Loucy (cell line): Measurements from ENCODE around the gene OTUD4.

Experiments
- H2AFZ ChIP-seq: fragments of 200-600 bp; sonication (generic); 2 replicates; pipeline ENCODE4 v1.6.0; 2016; ENCODE audit warnings: antibody characterized with exemption, mild to moderate bottlenecking, low read length, moderate library complexity
- H3F3A ChIP-seq: fragments of 200-600 bp; 2 replicates; pipeline ENCODE4 v1.6.0; 2016; ENCODE audit warnings: antibody characterized with exemption, low read depth, mild to moderate bottlenecking
- H3K27me3 ChIP-seq: fragments of 200-600 bp; sonication (generic); 2 replicates; pipeline ENCODE4 v1.6.1; 2014; ENCODE audit warnings: low read length, mild to moderate bottlenecking; ENCODE audit not compliant: insufficient read depth, poor library complexity, severe bottlenecking
- H3K36me3 ChIP-seq: fragments of 200-600 bp; sonication (generic); 2 replicates; pipeline ENCODE4 v1.6.1; 2016; ENCODE audit warnings: low read length; ENCODE audit not compliant: insufficient read depth
- H3K4me1 ChIP-seq: fragments of 200-600 bp; sonication (generic); 2 replicates; pipeline ENCODE4 v1.5.1; 2014; ENCODE audit warnings: low read length, mild to moderate bottlenecking; ENCODE audit not compliant: insufficient read depth, poor library complexity, severe bottlenecking
- H3K4me2 ChIP-seq: fragments of 200-600 bp; sonication (generic); 2 replicates; pipeline ENCODE4 v1.6.0; 2014; ENCODE audit warnings: antibody characterized with exemption, low read length, low read depth, mild to moderate bottlenecking; ENCODE audit not compliant: poor library complexity, severe bottlenecking
- H3K4me3 ChIP-seq: fragments of 200-600 bp; sonication (generic); 2 replicates; pipeline ENCODE4 v1.5.1; 2014; ENCODE audit warnings: low read length, mild to moderate bottlenecking, mixed read lengths; ENCODE audit not compliant: poor library complexity, severe bottlenecking
- H3K79me2 ChIP-seq: fragments of 200-600 bp; sonication (generic); 2 replicates; pipeline ENCODE4 v1.6.1; 2014; ENCODE audit warnings: low read length; ENCODE audit not compliant: insufficient read depth
- H3K9ac ChIP-seq: fragments of 200-600 bp; sonication (generic); 2 replicates; pipeline ENCODE4 v1.6.0; 2014; ENCODE audit warnings: mild to moderate bottlenecking, low read depth, low read length, moderate library complexity; ENCODE audit not compliant: poor library complexity, severe bottlenecking
- H3K9me2 ChIP-seq: fragments of 200-600 bp; sonication (generic); replicated peaks from 2 replicates; pipeline ENCODE4 v1.6.1; 2016; ENCODE audit warnings: low read depth, low read length, mixed read lengths
- H3K9me3 ChIP-seq: fragments of 200-600 bp; sonication (generic); 2 replicates; pipeline ENCODE4 v1.6.1; 2014; ENCODE audit warnings: mild to moderate bottlenecking, antibody characterized with exemption, low read length, low read depth; ENCODE audit not compliant: insufficient read depth
- H4K20me1 ChIP-seq: fragments of 200-600 bp; sonication (generic); 2 replicates; pipeline ENCODE4 v1.6.0; 2014; ENCODE audit warnings: antibody characterized with exemption, low read length, mild to moderate bottlenecking; ENCODE audit not compliant: insufficient read depth, poor library complexity, severe bottlenecking
- CTCF ChIP-seq: fragments of 200-600 bp; sonication (generic); conservative IDR thresholded peaks from 2 replicates; pipeline ENCODE4 v1.5.1; 2014; ENCODE audit warnings: mild to moderate bottlenecking, antibody characterized with exemption, low read length
- EZH2phosphoT487 ChIP-seq: fragments of 200-600 bp; IDR thresholded peaks from 2 replicates; pipeline ENCODE4 v1.6.1; 2018; ENCODE audit warnings: antibody characterized with exemption, mild to moderate bottlenecking, moderate library complexity, borderline replicate concordance

The OTUD4 gene

GRCh38 chr4:145216535-145216934, 36.1 kb upstream of the OTUD4 start:
- Histone ChIP-seq H3K36me3 (no peaks in the 10 kb centered on the region), H2AFZ (no peak overlapping the region), H3K79me2 (no peaks in the 10 kb centered on the region), H3K27me3 (no peaks in the 10 kb centered on the region), H3K9ac (no peak overlapping the region), H3K9me3 (no peaks in the 10 kb centered on the region), H3K9me2 (no peaks in the 10 kb centered on the region), H4K20me1 (no peaks in the 10 kb centered on the region), H3K4me2 (no peak overlapping the region), H3F3A (no peaks in the 10 kb centered on the region), H3K4me3 (no peak overlapping the region), H3K4me1 (peaks cover 10% of the 10 kb centered on the region)
- TF ChIP-seq CTCF (peak; percentile 81), EZH2phosphoT487 (no peak)

- Histone ChIP-seq H3K4me3 (no peak overlapping the region), H3K36me3 (no peaks in the 10 kb centered on the region), H3K9me2 (no peaks in the 10 kb centered on the region), H3F3A (no peaks in the 10 kb centered on the region), H3K27me3 (no peaks in the 10 kb centered on the region), H3K79me2 (no peaks in the 10 kb centered on the region), H2AFZ (no peak overlapping the region), H4K20me1 (no peaks in the 10 kb centered on the region), H3K4me2 (no peak overlapping the region), H3K9ac (no peak overlapping the region), H3K9me3 (no peaks in the 10 kb centered on the region), H3K4me1 (peaks cover 10% of the 10 kb centered on the region)
- TF ChIP-seq EZH2phosphoT487 (no peak), CTCF (no peak)
Measured at GRCh38 chr4:145213245-145213644, 32.9 kb upstream of the OTUD4 start.

GRCh38 chr4:145207934-145208333, 27.5 kb upstream of the OTUD4 start:
- Histone ChIP-seq H3K9me2 (no peaks in the 10 kb centered on the region), H2AFZ (no peak overlapping the region), H3K4me1 (no peaks in the 10 kb centered on the region), H3K27me3 (no peaks in the 10 kb centered on the region), H4K20me1 (no peaks in the 10 kb centered on the region), H3K9ac (no peak overlapping the region), H3K9me3 (no peaks in the 10 kb centered on the region), H3K4me3 (no peak overlapping the region), H3K79me2 (no peaks in the 10 kb centered on the region), H3K4me2 (no peak overlapping the region), H3K36me3 (no peaks in the 10 kb centered on the region), H3F3A (no peaks in the 10 kb centered on the region)
- no peak for TF ChIP-seq CTCF
- no peak for TF ChIP-seq EZH2phosphoT487
